Mesothelial cell of epicardium (in vitro differentiated cells): ENCODE results near the gene CCNQ. TPM values are rescaled to one million over a fixed set of nuclear protein-coding genes. Genes with fewer than 3 reads are reported as not detected.

Experiments used
- DNase-seq, 2 experiments: peaks; one replicate each; pipeline ENCODE4 v3.0.0; 2021; ENCODE audit warnings: low spot score in 2 of 2; ENCODE audit not compliant: unreplicated experiment in 2 of 2
- H3K27ac Mint-ChIP-seq: 2 replicates; pipeline ENCODE4 v1.8.0; 2021; ENCODE audit warnings: mixed read lengths
- H3K27me3 Mint-ChIP-seq: 2 replicates; pipeline ENCODE4 v1.8.0; 2021; ENCODE audit warnings: low read depth, mixed read lengths
- H3K36me3 Mint-ChIP-seq: 2 replicates; pipeline ENCODE4 v1.8.0; 2021; ENCODE audit warnings: mixed read lengths
- H3K4me1 Mint-ChIP-seq: 2 replicates; pipeline ENCODE4 v1.8.0; 2021; ENCODE audit warnings: mixed read lengths
- H3K4me3 Mint-ChIP-seq: 2 replicates; pipeline ENCODE4 v1.8.0; 2021; ENCODE audit warnings: mild to moderate bottlenecking, moderate library complexity, mixed read lengths
- H3K9me3 Mint-ChIP-seq: 2 replicates; pipeline ENCODE4 v1.8.0; 2021; ENCODE audit warnings: mixed read lengths
- total RNA-seq: library from RNA; stranded (reverse); gene quantifications from 3 replicates; pipeline ENCODE4 v1.2.1, GENCODE V29; 2021
- TF ChIP-seq, protein P1 (sequence below): fragments of 200-600 bp; sonication (generic); IDR thresholded peaks from one replicate; pipeline ENCODE4 v1.5.0; 2021; ENCODE audit warnings: antibody characterized with exemption; ENCODE audit not compliant: unreplicated experiment

Gene CCNQ
- total RNA-seq, 1 donor from 2014 or later: 17.3 TPM

DNA sequence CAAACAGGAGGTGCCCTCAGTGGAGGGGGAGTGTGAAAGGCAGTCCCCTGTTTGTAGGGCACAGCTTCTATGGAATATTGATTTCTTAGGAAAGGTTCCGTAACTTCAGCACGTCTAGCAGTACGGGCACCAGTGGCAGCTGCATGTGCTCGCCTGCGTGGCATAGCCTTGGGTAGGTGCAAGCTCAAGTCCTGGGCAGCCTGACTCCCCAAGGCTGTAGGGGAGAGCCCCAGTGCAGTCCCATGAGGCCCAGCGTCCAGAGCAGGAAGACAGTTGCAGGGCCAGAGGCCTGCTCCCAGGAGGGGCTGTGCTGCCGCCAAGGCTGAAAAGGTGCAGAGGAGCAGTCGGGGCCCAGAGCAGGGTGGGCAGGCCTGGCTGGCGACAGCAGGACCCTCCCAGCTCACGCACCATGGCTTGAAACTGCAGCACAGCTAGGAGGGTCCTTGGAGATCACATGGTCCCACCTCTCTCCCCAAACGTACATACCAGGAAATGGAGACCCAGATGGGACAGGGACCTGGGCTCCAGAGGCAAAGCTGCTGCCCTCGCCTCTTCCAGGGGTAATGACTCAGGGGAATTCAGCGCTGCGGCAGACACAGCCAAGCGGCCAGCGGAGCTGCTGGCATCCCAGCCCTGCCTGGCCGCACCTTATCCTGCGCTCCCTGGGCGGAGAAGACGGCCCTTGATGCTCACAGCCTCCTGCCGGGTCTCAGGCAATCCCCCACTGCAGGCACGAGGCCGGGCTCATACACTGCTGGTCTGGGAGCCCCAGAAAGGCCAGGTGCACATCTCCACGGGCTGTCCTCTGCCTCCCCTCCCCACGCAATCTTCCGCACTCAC, 42.0 kb upstream of the CCNQ start:
- Mint-ChIP-seq H3K36me3 (no peaks in the 10 kb centered on the region), H3K9me3 (peaks cover 3% of the 10 kb centered on the region), H3K4me3 (peak overlapping the region; percentile 31), H3K4me1 (peaks cover 15% of the 10 kb centered on the region), H3K27ac (no peak overlapping the region), H3K27me3 (peaks cover 49% of the 10 kb centered on the region)
- TF ChIP-seq, protein P1, sequence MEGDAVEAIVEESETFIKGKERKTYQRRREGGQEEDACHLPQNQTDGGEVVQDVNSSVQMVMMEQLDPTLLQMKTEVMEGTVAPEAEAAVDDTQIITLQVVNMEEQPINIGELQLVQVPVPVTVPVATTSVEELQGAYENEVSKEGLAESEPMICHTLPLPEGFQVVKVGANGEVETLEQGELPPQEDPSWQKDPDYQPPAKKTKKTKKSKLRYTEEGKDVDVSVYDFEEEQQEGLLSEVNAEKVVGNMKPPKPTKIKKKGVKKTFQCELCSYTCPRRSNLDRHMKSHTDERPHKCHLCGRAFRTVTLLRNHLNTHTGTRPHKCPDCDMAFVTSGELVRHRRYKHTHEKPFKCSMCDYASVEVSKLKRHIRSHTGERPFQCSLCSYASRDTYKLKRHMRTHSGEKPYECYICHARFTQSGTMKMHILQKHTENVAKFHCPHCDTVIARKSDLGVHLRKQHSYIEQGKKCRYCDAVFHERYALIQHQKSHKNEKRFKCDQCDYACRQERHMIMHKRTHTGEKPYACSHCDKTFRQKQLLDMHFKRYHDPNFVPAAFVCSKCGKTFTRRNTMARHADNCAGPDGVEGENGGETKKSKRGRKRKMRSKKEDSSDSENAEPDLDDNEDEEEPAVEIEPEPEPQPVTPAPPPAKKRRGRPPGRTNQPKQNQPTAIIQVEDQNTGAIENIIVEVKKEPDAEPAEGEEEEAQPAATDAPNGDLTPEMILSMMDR: no peak
- no peak for DNase-seq

DNA sequence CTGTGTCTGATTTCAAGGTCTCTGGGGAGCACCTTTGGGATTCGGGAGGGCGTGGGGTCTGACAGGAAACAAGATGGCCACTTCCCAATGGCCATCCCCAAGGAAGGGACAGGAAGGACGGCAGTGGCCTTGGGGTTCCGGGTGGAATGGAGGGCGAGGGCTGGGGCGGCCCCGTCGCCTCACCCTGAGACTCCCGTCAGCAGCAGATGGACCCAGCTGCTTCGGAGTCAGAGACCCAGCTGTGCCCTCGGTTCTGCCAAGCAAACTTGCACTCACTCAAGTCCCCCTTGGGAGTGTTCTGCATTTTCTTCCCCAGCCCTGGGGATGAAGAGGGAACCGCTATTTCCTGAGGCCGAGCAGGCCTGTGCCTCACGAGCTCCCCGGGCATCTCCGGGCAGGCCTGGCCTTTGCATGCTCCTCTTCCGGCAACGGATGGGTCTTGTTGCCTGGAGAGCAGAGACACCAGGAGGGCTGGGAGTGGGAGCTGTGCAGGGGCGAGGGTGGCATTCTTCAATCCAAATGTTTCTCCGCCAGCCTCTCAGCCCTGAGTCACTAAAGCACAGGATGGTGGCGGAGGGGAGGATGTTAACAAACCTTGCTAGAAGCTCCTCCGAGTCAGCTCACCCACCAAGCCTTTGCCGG, 41.2 kb upstream of the CCNQ start:
- H3K27me3 Mint-ChIP-seq: peaks cover 41% of the 10 kb centered on the region

DNA sequence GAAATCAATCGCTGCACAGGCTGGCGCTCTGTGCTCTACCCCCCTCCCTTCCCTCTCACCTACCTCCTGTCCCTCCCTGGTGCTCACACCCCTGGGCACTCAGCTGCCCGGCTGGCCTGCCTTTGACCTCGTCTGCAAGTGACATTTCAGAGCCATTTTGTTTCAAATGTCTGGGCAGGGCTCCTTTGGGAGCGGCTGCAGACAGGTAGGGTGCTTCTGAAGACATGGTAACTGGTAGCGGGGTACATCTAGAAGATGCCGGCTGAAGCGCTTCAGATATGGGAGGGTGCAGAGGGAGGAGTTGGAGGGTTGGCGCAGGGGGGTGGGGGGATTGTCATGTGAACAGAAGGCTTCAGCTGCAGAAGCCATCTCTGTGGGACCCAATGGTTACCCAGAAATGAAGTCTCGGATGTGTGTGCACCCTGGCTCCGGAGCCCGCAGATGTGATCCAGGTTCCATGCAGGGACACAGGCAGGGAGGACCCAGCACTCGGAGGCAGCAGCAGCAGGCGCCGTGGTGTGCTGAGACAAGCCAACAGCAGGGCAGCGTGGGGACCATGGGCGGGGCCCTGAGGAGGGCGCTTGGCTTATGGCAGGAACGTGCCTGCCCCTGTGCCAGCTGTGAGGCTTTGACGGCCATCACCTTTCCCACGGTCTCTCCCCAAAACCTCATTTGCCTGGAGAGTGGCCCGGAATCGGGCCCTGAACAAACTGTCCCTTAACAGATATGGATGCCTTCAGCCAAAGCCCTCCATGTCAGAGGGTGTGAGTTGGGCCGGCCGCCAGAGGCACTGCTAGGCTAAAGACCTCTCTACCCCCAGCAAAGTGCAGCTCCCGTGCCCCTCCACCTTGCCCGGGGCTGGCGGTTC, 40.5 kb upstream of the CCNQ start:
- peaks cover 3% of the 10 kb centered on the region for H3K9me3 Mint-ChIP-seq
- TF ChIP-seq, protein P1: no peak
- H3K36me3 Mint-ChIP-seq: no peaks in the 10 kb centered on the region
- H3K4me3 Mint-ChIP-seq: no peak overlapping the region
- H3K27ac Mint-ChIP-seq: no peak overlapping the region
- peaks cover 39% of the 10 kb centered on the region for H3K27me3 Mint-ChIP-seq
- H3K4me1 Mint-ChIP-seq: peaks cover 23% of the 10 kb centered on the region
- no peak for DNase-seq

More for the DNA sequence above, 41.2 kb upstream of the CCNQ start:
- no peak overlapping the region for H3K4me3 Mint-ChIP-seq
- H3K36me3 Mint-ChIP-seq: no peaks in the 10 kb centered on the region
- TF ChIP-seq, protein P1: no peak
- DNase-seq: no peak
- peaks cover 3% of the 10 kb centered on the region for H3K9me3 Mint-ChIP-seq
- no peak overlapping the region for H3K27ac Mint-ChIP-seq
- peaks cover 15% of the 10 kb centered on the region for H3K4me1 Mint-ChIP-seq

DNA sequence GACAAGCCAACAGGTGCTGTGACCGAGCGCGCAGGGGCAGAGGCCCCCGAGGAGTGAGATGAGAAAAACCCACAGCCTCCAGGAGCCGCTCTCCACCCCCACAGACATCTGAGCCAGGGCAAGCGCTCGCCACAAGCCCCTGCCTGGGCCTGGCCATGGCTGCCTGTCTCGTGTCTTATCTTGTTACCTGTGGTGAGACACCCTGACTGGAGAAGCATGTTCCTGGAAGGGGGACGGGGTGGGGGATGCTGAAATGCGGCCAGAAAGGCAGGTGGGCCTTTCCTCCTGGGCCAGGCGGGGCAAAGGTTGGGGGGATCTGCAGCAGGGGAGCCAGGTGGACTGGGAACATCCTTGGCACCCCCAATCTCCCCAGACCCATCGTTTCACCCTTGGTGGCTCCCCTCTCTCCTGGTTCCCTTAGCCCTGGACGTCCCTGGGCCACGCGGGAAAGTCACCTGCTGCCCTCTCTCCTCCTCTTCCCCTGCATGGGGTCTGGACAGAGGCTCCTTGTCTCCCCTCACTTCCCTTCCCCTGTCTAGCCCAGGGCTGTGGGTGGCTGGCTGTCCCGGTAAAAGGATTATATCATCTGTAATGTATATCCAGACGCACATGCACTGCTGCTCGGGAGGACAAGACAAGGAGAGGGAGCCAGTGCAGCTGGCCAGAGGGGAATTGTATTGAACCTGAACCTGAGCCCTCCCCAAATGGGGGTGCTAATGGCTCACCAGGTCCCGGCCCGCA, 39.7 kb upstream of the CCNQ start:
- Mint-ChIP-seq H3K4me1 (peaks cover 23% of the 10 kb centered on the region), H3K27me3 (peaks cover 35% of the 10 kb centered on the region), H3K27ac (no peak overlapping the region), H3K9me3 (peaks cover 3% of the 10 kb centered on the region), H3K36me3 (no peaks in the 10 kb centered on the region), H3K4me3 (no peak overlapping the region)
- TF ChIP-seq, protein P1: no peak
- no peak for DNase-seq

DNA sequence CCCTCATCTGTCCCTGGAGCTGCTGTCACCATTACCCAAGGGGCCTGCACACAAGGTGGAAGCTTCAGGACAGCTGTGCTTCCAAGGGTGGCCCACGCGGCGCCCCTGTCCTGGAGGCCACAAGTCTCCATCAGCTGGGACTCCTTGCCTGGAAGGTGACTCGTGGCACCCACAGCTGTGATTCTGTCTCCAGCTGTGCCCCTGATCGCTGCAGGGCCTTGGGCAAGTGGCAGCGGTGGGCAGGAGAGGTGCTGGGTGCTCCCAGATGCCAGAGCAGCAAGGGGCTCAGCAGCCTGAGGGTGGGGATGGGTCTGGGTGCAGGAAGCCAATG, 39.1 kb upstream of the CCNQ start:
- peaks cover 3% of the 10 kb centered on the region for H3K9me3 Mint-ChIP-seq
- no peak for DNase-seq
- H3K36me3 Mint-ChIP-seq: no peaks in the 10 kb centered on the region
- H3K27ac Mint-ChIP-seq: no peak overlapping the region
- TF ChIP-seq, protein P1: no peak
- H3K4me1 Mint-ChIP-seq: peaks cover 23% of the 10 kb centered on the region
- H3K27me3 Mint-ChIP-seq: peaks cover 29% of the 10 kb centered on the region
- H3K4me3 Mint-ChIP-seq: no peak overlapping the region
